ENCODE data around the gene TBC1D8.
"Not testable (repeated sequence)": the region's sequence is repeated elsewhere in the genome, so short reads cannot be mapped to it uniquely, and the experiment has no call there.

Gene TBC1D8

DNA sequence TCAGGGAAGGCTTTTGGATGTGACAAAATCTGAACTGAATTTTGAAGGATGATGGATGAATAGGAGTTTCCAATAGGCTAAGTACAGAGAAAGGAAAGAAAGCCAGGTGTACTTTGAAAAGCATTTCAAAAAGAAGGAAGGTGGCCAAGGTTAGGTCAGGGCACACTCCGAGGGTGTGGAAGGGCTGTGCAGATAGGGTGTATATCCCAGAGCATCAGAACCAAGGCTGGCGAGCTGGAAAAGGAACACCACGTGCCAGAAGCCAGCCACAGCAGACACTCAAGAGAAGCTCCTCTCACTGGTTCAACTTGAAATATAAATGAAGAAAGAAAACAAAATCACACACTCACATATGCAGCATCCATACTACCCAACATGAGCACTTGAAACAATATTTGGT, 98.1 kb downstream of the TBC1D8 start:
- Histone ChIP-seq H3K9me3 (ENCODE audit: control insufficient read depth, insufficient read depth, low read length) (no peaks in the 10 kb centered on the region), H3K4me1 (ENCODE audit: control insufficient read depth, insufficient read depth, low read length) (no peaks in the 10 kb centered on the region), H3K27me3 (ENCODE audit: control insufficient read depth, insufficient read depth, low read length) (no peaks in the 10 kb centered on the region), H3K27ac (ENCODE audit: low read depth, low read length) (no peak overlapping the region), H3K4me3 (ENCODE audit: low read depth, low read length) (no peak overlapping the region), H3K36me3 (ENCODE audit: control insufficient read depth, insufficient read depth, low read length) (peaks cover 25% of the 10 kb centered on the region), H3K9ac (ENCODE audit: low read depth, low read length) (no peak overlapping the region)

DNA sequence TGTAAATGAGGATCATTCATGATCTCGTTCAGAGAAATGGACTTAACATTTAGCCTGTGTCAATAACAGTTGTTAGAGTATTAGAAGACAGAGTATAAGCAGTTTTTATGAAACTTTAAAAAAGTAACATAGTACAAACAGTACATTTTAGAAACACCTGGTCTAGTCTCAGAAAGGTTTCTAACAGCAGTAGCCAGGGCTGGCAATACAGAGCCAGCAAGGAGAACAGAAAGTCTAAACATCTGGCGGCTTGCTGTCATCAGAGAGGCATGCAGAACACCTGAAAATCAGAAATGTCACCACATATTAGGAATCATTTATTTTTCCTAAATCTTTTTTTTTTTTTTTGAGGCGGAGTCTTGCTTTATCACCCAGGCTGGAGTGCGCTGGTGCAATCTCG, 99.0 kb downstream of the TBC1D8 start:
- no peak overlapping the region for H3K27ac ChIP-seq (ENCODE audit: low read depth, low read length)
- H3K9me3 ChIP-seq (ENCODE audit: control insufficient read depth, insufficient read depth, low read length), result no peaks in the 10 kb centered on the region
- no peaks in the 10 kb centered on the region for H3K27me3 ChIP-seq (ENCODE audit: control insufficient read depth, insufficient read depth, low read length)
- no peak overlapping the region for H3K9ac ChIP-seq (ENCODE audit: low read depth, low read length)
- H3K36me3 ChIP-seq (ENCODE audit: control insufficient read depth, insufficient read depth, low read length), result peaks cover 25% of the 10 kb centered on the region
- peaks cover 4% of the 10 kb centered on the region; the same call in 1 of the 2 replicates for H3K4me1 ChIP-seq (ENCODE audit: control insufficient read depth, insufficient read depth, low read length)
- H3K4me3 ChIP-seq (ENCODE audit: low read depth, low read length), result no peak overlapping the region

DNA sequence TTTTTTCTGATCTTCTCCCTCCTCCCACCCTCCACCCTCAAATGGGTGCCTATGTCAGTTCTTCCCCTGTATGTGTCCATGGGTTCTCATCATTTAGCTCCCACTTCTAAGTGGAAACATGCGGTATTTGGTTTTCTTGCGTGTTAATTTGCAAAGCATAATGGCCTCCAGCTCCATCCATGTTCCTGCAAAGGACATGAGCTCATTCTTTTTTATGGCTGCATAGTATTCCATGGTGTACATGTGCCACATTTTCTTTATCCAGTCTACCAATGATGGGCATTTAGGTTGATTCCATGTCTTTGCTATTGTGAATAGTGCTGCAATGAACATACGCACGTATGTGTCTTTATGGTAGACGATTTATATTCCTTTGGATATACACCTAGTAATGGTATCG, 100.3 kb downstream of the TBC1D8 start:
- H3K36me3 ChIP-seq (ENCODE audit: control insufficient read depth, insufficient read depth, low read length), result peaks cover 22% of the 10 kb centered on the region
- not testable (repeated sequence) for H3K9ac ChIP-seq (ENCODE audit: low read depth, low read length); H3K27ac ChIP-seq (ENCODE audit: low read depth, low read length); H3K4me1 ChIP-seq (ENCODE audit: control insufficient read depth, insufficient read depth, low read length); H3K27me3 ChIP-seq (ENCODE audit: control insufficient read depth, insufficient read depth, low read length); H3K9me3 ChIP-seq (ENCODE audit: control insufficient read depth, insufficient read depth, low read length); H3K4me3 ChIP-seq (ENCODE audit: low read depth, low read length)

DNA sequence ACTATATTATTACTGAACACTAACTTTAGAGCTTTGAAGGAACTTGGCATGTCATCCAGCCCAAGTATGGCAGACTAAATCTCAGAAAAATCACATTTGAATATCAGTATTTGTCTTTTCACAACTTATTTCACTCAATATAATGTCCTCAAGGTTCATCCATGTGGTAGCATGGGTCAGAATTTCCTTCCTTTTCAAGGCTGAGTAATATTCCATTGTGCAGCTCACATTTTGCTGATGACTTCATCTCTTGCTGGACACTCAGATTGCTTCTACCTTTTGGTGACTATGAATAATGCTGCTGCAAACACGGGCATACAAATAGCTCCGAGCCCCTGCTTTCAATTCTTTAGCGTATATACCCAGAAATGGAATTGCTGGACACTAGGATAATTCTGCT, 102.4 kb downstream of the TBC1D8 start:
- no peak overlapping the region for H3K9ac ChIP-seq (ENCODE audit: low read depth, low read length)
- H3K4me3 ChIP-seq (ENCODE audit: low read depth, low read length), result no peak overlapping the region
- no peaks in the 10 kb centered on the region for H3K27me3 ChIP-seq (ENCODE audit: control insufficient read depth, insufficient read depth, low read length)
- peaks cover 4% of the 10 kb centered on the region; the same call in 1 of the 2 replicates for H3K4me1 ChIP-seq (ENCODE audit: control insufficient read depth, insufficient read depth, low read length)
- H3K9me3 ChIP-seq (ENCODE audit: control insufficient read depth, insufficient read depth, low read length), result no peaks in the 10 kb centered on the region
- peaks cover 22% of the 10 kb centered on the region for H3K36me3 ChIP-seq (ENCODE audit: control insufficient read depth, insufficient read depth, low read length)
- H3K27ac ChIP-seq (ENCODE audit: low read depth, low read length), result no peak overlapping the region

DNA sequence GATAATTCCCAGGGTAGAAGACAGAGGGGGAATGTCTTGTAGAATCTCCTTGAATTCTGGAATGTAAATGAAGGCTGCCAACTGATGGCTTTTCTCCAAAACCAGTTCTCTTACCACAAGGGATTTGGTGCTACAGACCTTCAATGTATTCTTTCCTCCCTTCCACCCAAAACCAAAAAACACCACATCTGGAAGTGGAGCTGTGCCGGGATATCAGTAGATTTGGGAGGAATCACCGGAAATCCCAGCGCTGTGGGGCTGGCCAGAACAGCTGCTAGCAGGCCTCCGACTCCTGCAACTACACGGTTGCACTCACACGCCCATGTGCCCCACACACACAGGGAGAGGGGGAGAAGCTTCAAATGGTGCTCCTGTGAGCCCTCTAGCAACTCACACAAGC, 103.4 kb downstream of the TBC1D8 start:
- Histone ChIP-seq H3K4me3 (ENCODE audit: low read depth, low read length) (no peak overlapping the region), H3K9me3 (ENCODE audit: control insufficient read depth, insufficient read depth, low read length) (no peaks in the 10 kb centered on the region), H3K4me1 (ENCODE audit: control insufficient read depth, insufficient read depth, low read length) (peaks cover 4% of the 10 kb centered on the region; the same call in 1 of the 2 replicates), H3K27ac (ENCODE audit: low read depth, low read length) (no peak overlapping the region), H3K9ac (ENCODE audit: low read depth, low read length) (no peak overlapping the region; the same call in 1 of the 2 replicates), H3K36me3 (ENCODE audit: control insufficient read depth, insufficient read depth, low read length) (peaks cover 19% of the 10 kb centered on the region), H3K27me3 (ENCODE audit: control insufficient read depth, insufficient read depth, low read length) (no peaks in the 10 kb centered on the region)

DNA sequence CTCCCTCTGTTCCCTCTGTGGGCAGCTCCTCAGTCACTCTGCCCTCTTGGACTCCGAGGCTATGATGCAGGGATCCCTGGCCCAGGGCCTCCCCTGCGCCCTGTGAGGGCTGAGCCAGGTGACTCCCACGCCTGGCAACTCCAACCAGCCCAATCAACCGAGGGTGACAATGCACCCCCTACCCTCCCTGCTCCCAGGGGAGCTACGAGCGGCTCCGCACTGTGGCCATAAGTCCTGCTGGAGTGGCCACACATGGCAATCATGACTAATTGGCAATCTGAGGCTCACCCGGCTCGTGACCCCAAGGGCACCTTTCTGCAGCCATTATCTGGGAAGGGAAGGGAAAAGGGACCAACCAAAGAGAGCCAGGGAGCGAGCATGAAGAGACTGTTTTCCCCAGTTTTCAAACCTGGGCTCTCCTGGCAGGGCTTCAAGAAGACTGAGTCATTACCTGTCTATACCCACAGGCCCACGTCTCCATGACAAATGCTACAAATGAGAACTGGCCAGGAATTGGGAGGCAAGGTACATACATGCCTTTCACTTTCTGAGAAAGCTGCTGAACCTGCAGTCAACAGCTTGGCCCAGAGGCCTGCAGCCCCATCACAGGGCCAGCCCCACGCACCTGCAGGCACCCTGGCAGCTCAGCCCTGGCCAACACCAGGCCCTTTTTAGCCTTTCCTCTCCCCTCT, 104.0 kb downstream of the TBC1D8 start:
- Histone ChIP-seq H3K27me3 (ENCODE audit: control insufficient read depth, insufficient read depth, low read length) (no peaks in the 10 kb centered on the region), H3K27ac (ENCODE audit: low read depth, low read length) (no peak overlapping the region), H3K36me3 (ENCODE audit: control insufficient read depth, insufficient read depth, low read length) (peaks cover 19% of the 10 kb centered on the region), H3K9me3 (ENCODE audit: control insufficient read depth, insufficient read depth, low read length) (no peaks in the 10 kb centered on the region), H3K4me3 (ENCODE audit: low read depth, low read length) (no peak overlapping the region), H3K4me1 (ENCODE audit: control insufficient read depth, insufficient read depth, low read length) (peaks cover 4% of the 10 kb centered on the region; the same call in 1 of the 2 replicates), H3K9ac (ENCODE audit: low read depth, low read length) (no peak overlapping the region)

DNA sequence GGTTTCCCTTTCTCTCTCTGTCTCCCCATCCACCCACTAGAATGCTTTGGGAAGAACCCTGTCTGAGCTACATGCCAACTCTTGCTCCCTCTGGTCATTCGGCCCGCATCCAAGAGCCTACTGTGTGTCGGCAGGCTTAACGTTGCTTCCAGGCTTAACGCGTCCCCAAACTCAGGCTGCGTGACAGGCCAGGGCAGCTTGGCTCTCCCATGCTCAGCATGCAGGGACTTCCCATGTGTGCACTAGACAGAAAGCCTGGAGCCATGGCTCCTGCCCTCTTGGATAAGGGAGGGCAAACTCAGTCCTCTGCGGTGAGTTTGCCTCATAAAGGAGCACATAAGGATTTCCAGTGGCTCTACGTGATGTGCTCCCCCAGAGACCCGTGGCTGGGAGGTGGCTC, 105.9 kb downstream of the TBC1D8 start:
- H3K27ac ChIP-seq (ENCODE audit: low read depth, low read length), result no peak overlapping the region
- H3K9ac ChIP-seq (ENCODE audit: low read depth, low read length), result no peak overlapping the region
- H3K9me3 ChIP-seq (ENCODE audit: control insufficient read depth, insufficient read depth, low read length), result no peaks in the 10 kb centered on the region
- H3K36me3 ChIP-seq (ENCODE audit: control insufficient read depth, insufficient read depth, low read length), result peaks cover 13% of the 10 kb centered on the region
- peaks cover 4% of the 10 kb centered on the region; the same call in 1 of the 2 replicates for H3K4me1 ChIP-seq (ENCODE audit: control insufficient read depth, insufficient read depth, low read length)
- no peaks in the 10 kb centered on the region for H3K27me3 ChIP-seq (ENCODE audit: control insufficient read depth, insufficient read depth, low read length)
- no peak overlapping the region for H3K4me3 ChIP-seq (ENCODE audit: low read depth, low read length)

DNA sequence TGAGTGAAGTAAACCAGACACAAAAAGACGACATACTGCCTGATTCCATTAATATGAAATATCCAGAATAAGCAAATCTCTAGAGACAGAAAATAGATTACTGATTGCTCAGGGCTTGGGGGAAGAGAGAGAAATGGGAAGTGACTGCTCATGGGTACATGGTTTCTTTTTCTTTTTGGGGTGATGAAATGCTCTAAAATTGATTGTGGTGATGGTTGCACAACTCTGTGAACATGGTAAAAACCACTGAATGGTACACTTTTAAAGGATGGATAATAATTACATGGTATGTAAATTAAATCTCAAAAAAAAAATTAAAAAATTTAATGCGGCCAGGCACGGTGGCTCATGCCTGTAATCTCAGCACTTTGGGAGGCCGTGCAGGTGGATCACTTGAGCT, 109.8 kb downstream of the TBC1D8 start:
- Histone ChIP-seq H3K36me3 (ENCODE audit: control insufficient read depth, insufficient read depth, low read length) (peaks cover 11% of the 10 kb centered on the region), H3K27ac (ENCODE audit: low read depth, low read length) (no peak overlapping the region), H3K9me3 (ENCODE audit: control insufficient read depth, insufficient read depth, low read length) (no peaks in the 10 kb centered on the region), H3K27me3 (ENCODE audit: control insufficient read depth, insufficient read depth, low read length) (no peaks in the 10 kb centered on the region), H3K4me1 (ENCODE audit: control insufficient read depth, insufficient read depth, low read length) (no peaks in the 10 kb centered on the region), H3K9ac (ENCODE audit: low read depth, low read length) (no peak overlapping the region), H3K4me3 (ENCODE audit: low read depth, low read length) (no peak overlapping the region)

DNA sequence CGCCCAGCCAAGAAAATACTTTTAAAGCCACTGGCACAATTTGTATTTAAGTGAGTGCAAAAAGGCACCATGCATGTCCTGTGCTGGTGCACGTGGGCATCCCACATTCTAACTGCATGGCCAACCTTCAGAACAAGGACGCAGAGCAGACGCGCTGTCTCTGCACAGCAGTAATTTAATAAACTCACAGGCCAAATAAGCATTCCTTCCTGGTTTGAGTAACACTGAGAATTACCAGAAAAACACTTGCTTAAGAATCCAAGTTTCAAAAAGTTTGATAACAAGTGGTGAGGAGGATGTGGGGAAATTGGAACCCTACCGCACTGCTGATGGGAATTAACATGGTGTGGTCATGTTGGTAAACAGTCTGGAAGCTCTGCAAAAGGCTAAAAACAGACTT, 110.4 kb downstream of the TBC1D8 start:
- Histone ChIP-seq H3K9ac (ENCODE audit: low read depth, low read length) (no peak overlapping the region), H3K36me3 (ENCODE audit: control insufficient read depth, insufficient read depth, low read length) (peaks cover 14% of the 10 kb centered on the region), H3K9me3 (ENCODE audit: control insufficient read depth, insufficient read depth, low read length) (no peaks in the 10 kb centered on the region), H3K4me3 (ENCODE audit: low read depth, low read length) (no peak overlapping the region), H3K27me3 (ENCODE audit: control insufficient read depth, insufficient read depth, low read length) (no peaks in the 10 kb centered on the region), H3K4me1 (ENCODE audit: control insufficient read depth, insufficient read depth, low read length) (no peaks in the 10 kb centered on the region), H3K27ac (ENCODE audit: low read depth, low read length) (no peak overlapping the region)

DNA sequence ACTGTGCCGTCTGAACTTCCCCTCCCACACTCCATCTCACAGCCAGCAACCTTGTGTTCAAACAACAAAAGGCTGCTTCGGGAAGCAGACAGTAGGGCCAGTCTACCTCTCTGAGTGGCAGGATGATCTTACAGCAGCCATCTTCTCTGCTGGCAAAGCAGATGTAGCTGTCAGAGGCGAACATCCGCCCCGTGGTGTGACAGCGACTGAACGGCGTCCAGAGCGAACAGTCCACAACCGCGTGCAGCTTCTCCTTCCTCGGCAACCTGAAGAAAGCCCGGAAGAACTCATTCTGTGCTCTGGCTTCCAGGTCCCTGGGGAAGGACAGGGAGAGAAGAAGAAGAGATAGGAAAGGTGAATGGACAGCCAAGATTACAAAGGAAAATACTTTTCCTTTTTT, 111.1 kb downstream of the TBC1D8 start:
- Histone ChIP-seq H3K27me3 (ENCODE audit: control insufficient read depth, insufficient read depth, low read length) (no peaks in the 10 kb centered on the region), H3K9ac (ENCODE audit: low read depth, low read length) (no peak overlapping the region), H3K27ac (ENCODE audit: low read depth, low read length) (no peak overlapping the region), H3K36me3 (ENCODE audit: control insufficient read depth, insufficient read depth, low read length) (peaks cover 20% of the 10 kb centered on the region), H3K4me1 (ENCODE audit: control insufficient read depth, insufficient read depth, low read length) (no peaks in the 10 kb centered on the region), H3K4me3 (ENCODE audit: low read depth, low read length) (no peak overlapping the region), H3K9me3 (ENCODE audit: control insufficient read depth, insufficient read depth, low read length) (no peaks in the 10 kb centered on the region)

DNA sequence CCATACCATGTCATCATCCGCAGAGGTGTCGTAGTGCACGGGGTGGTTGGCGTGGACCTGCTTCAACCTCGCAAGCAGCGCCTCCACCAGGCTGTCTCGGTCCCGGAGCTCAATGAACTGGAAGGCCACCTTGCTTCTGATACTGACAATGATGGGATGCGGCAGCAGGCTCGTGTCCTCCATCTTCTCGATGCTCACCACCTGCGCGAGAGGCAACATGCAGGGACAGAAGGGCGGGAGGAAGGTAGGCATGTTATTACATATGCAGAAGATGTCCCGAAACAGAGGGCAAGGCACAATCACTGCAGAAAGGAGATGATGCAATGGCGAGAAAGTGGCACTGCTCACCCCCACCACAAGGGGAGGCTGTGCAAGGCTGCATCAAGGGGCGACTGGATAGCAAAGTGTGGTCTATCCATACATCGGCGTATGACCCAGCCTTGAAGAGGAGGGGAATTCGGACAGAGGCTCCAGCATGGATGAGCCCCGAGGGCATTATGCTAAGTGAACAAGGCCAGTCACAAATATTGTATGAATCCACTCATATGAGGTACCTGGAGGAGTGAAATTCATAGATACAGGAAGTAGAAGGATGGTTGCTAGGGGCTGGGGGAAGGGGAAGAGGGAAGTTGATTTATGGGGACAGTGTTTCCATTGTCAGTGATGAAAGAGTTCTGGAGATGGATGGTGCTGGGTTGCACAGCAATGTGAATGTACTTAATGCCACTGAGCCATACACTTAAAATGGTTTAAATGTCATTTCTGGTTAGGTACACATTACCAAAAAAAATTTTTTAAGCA, 112.5 kb downstream of the TBC1D8 start:
- no peak overlapping the region for H3K27ac ChIP-seq (ENCODE audit: low read depth, low read length)
- H3K9me3 ChIP-seq (ENCODE audit: control insufficient read depth, insufficient read depth, low read length), result no peaks in the 10 kb centered on the region
- no peak overlapping the region for H3K4me3 ChIP-seq (ENCODE audit: low read depth, low read length)
- peaks cover 28% of the 10 kb centered on the region for H3K36me3 ChIP-seq (ENCODE audit: control insufficient read depth, insufficient read depth, low read length)
- no peaks in the 10 kb centered on the region for H3K4me1 ChIP-seq (ENCODE audit: control insufficient read depth, insufficient read depth, low read length)
- H3K27me3 ChIP-seq (ENCODE audit: control insufficient read depth, insufficient read depth, low read length), result no peaks in the 10 kb centered on the region
- no peak overlapping the region for H3K9ac ChIP-seq (ENCODE audit: low read depth, low read length)

Data from HUES48 (cell line).